ENCODE measurements around the gene TCEA2.

The TCEA2 gene

DNA sequence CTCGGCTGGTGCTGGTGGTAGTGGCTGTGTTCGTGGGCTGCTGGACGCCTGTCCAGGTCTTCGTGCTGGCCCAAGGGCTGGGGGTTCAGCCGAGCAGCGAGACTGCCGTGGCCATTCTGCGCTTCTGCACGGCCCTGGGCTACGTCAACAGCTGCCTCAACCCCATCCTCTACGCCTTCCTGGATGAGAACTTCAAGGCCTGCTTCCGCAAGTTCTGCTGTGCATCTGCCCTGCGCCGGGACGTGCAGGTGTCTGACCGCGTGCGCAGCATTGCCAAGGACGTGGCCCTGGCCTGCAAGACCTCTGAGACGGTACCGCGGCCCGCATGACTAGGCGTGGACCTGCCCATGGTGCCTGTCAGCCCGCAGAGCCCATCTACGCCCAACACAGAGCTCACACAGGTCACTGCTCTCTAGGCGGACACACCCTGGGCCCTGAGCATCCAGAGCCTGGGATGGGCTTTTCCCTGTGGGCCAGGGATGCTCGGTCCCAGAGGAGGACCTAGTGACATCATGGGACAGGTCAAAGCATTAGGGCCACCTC is 35.5 kb downstream of the TCEA2 start:
- H3K4me3 ChIP-seq (replicated peaks in 1 of 2; ENCODE audit: low read depth in 2 of 2, low read length in 2 of 2): no peak overlapping the region
- DNase-seq (ENCODE audit: low read depth in 2 of 2): no peak
- TF ChIP-seq, protein P1, sequence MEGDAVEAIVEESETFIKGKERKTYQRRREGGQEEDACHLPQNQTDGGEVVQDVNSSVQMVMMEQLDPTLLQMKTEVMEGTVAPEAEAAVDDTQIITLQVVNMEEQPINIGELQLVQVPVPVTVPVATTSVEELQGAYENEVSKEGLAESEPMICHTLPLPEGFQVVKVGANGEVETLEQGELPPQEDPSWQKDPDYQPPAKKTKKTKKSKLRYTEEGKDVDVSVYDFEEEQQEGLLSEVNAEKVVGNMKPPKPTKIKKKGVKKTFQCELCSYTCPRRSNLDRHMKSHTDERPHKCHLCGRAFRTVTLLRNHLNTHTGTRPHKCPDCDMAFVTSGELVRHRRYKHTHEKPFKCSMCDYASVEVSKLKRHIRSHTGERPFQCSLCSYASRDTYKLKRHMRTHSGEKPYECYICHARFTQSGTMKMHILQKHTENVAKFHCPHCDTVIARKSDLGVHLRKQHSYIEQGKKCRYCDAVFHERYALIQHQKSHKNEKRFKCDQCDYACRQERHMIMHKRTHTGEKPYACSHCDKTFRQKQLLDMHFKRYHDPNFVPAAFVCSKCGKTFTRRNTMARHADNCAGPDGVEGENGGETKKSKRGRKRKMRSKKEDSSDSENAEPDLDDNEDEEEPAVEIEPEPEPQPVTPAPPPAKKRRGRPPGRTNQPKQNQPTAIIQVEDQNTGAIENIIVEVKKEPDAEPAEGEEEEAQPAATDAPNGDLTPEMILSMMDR (IDR thresholded peaks at IDR 0.05; ENCODE audit: low read depth, low read length): no peak

DNA sequence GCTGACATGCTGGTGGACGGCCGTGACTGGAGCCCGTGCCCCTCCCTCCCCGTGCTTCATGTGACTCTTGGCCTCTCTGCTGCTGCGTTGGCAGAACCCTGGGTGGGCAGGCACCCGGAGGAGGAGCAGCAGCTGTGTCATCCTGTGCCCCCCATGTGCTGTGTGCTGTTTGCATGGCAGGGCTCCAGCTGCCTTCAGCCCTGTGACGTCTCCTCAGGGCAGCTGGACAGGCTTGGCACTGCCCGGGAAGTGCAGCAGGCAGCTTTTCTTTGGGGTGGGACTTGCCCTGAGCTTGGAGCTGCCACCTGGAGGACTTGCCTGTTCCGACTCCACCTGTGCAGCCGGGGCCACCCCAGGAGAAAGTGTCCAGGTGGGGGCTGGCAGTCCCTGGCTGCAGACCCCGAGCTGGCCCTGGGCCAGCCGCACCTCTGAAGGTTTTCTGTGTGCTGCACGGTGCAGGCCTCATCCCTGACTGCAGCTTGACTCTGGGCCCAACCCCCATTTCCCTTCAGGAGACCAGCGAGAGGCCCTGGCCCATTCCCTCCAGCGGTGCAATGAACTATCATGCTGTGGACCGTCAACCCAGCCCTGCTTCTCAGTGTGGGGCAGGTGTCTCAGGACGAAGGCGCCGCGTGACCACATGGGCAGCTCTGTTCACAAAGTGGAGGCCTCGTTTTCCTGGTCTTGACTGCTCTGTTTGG is 36.2 kb downstream of the TCEA2 start:
- no peak overlapping the region for H3K4me3 ChIP-seq (replicated peaks in 1 of 2; ENCODE audit: low read depth in 2 of 2, low read length in 2 of 2)
- TF ChIP-seq, protein P1 (IDR thresholded peaks at IDR 0.05; ENCODE audit: low read depth, low read length): no peak
- no peak for DNase-seq (ENCODE audit: low read depth in 2 of 2)

DNA sequence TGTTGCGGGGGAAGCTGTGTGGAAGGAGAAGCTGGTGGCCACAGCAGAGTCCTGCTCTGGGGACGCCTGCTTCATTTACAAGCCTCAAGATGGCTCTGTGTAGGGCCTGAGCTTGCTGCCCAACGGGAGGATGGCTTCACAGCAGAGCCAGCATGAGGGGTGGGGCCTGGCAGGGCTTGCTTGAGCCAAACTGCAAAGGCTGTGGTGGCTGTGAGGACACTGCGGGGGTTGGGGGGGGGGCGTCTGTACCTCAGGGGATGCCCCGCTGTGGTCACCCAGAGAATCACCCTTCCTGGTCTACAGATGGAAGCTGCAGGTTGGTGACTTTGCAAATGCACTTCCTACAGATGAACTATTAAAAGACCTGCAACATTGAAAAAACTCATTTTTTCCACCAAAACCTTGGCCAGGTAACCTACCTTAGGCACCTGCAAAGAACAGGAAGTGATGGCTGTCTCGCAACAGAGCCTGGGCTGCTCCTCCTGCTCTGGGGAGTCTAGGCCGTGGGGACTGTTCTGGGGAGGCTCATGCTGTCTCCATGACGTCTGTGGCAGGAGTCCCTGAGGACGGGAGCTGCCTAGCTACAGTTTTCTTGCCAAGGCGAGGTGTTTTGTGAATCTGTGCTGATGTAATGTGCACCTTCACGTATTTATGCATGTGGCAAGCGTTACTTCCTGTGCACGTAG is 37.0 kb downstream of the TCEA2 start:
- H3K4me3 ChIP-seq (replicated peaks in 1 of 2; ENCODE audit: low read depth in 2 of 2, low read length in 2 of 2): no peak overlapping the region
- DNase-seq (ENCODE audit: low read depth in 2 of 2): no peak
- TF ChIP-seq, protein P1 (IDR thresholded peaks at IDR 0.05; ENCODE audit: low read depth, low read length): no peak

DNA sequence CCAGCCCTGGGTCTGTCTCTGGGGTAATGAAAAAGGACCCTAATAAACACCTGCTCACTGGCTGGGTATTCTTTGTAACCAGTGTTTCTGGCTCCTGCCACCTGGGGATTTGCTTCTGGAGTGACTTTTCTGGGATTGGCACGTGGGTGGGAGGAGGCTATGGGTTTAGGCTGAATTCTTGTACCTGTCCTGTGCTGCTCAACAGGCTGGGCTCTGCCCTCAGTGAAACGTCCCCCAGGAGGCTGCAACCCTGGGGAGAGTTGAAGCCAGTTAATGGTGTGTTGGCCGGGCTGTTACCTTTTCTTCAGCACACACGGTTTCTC is 37.5 kb downstream of the TCEA2 start:
- TF ChIP-seq, protein P1 (IDR thresholded peaks at IDR 0.05; ENCODE audit: low read depth, low read length): no peak
- no peak overlapping the region for H3K4me3 ChIP-seq (replicated peaks in 1 of 2; ENCODE audit: low read depth in 2 of 2, low read length in 2 of 2)
- DNase-seq (ENCODE audit: low read depth in 2 of 2): no peak

DNA sequence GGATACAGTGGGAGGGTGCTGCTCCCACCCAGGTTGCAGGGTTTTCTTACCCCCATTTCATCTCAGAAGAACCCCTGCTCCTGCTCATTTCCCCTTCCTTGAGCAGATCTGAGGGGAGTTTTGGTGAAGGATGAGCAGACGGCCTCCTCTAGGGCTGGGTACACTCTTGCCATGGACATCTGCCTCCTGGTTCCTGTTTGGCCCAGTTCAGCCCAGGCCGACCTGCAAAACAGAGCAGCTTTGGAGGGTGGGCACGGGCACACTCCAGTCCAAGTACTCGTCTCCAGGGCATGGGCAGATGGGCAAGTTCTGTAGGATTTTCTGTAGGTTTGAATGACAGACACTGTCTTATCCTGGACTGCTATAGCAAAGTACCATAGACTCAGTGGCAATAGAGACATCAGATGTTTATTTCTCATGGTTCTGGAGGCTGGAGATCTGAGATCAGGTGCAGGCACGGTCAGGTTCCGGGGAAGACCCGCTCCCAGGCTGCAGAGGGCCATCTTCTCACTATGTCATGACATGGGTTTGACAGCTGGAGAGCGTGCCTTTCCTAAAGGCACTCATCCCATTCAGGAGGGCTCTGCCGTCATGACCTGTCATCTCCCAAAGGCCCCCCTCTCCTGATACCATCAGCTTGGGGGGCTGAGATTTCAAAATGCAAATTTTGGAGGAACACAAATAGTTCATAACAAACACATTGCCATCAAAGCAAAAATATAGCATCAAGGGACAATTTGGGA is 38.1 kb downstream of the TCEA2 start:
- no peak for DNase-seq (ENCODE audit: low read depth in 2 of 2)

More for the DNA sequence above, 38.1 kb downstream of the TCEA2 start:
- TF ChIP-seq, protein P1 (IDR thresholded peaks at IDR 0.05; ENCODE audit: low read depth, low read length): no peak
- no peak overlapping the region for H3K4me3 ChIP-seq (replicated peaks in 1 of 2; ENCODE audit: low read depth in 2 of 2, low read length in 2 of 2)

Measured in cardiac fibroblast (primary cell).